DOHH2 (cell line): ENCODE data around the gene NIFK.

Experiments
- EZH2phosphoT487 ChIP-seq: fragments of 200-600 bp; sonication (generic); IDR thresholded peaks from 2 replicates; pipeline ENCODE4 v1.6.1; 2017; ENCODE audit warnings: borderline replicate concordance, mild to moderate bottlenecking, antibody characterized with exemption, low read length, moderate library complexity, mixed read lengths
- TF ChIP-seq, protein P1 (sequence below): fragments of 200-600 bp; sonication (generic); IDR thresholded peaks from one replicate; pipeline ENCODE4 v1.5.1; 2014; ENCODE audit warnings: antibody characterized with exemption, mild to moderate bottlenecking, low read depth, low read length; ENCODE audit not compliant: poor library complexity, severe bottlenecking

DNA sequence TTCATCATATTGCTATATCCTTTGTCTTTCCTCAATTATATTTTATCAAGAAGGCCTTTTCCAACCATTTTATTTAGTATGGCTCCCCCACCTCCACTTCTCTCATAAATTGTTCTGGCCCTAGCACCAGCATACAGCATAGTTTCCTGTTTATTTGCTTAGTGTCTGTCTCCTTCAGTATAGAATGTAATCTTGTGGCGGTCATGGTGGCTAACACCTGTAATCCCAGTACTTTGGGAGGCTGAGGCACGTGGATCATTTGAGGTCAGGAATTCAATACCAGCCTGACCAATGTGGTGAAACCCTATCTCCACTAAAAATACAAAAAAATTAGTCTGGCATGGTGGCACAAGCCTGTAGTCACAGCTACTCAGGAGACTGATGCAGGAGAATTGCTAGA, 47.9 kb downstream of the NIFK start:
- TF ChIP-seq, protein P1, sequence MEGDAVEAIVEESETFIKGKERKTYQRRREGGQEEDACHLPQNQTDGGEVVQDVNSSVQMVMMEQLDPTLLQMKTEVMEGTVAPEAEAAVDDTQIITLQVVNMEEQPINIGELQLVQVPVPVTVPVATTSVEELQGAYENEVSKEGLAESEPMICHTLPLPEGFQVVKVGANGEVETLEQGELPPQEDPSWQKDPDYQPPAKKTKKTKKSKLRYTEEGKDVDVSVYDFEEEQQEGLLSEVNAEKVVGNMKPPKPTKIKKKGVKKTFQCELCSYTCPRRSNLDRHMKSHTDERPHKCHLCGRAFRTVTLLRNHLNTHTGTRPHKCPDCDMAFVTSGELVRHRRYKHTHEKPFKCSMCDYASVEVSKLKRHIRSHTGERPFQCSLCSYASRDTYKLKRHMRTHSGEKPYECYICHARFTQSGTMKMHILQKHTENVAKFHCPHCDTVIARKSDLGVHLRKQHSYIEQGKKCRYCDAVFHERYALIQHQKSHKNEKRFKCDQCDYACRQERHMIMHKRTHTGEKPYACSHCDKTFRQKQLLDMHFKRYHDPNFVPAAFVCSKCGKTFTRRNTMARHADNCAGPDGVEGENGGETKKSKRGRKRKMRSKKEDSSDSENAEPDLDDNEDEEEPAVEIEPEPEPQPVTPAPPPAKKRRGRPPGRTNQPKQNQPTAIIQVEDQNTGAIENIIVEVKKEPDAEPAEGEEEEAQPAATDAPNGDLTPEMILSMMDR, result no peak
- no peak for TF ChIP-seq EZH2phosphoT487
